NCI-H446 (cell line): ENCODE data around the gene PEX1.
"Not testable (repeated sequence)": the region's sequence is repeated elsewhere in the genome, so short reads cannot be mapped to it uniquely, and the experiment has no call there.

Experiments
- DNase-seq, 2 experiments: peaks; one replicate each; lab custom pipeline; 2025; lab: John Stamatoyannopoulos, UW

The PEX1 gene

GRCh38 chr7:92528188-92528957, at the start of gene PEX1, which contains the start of gene RBM48:
PEX1 (minus strand) TSS chr7:92528520; CDS start chr7:92528435, 85 bp downstream.
RBM48 (plus strand) TSS chr7:92528795; CDS start chr7:92528814, 19 bp downstream.
- DNase-seq: peak; percentile 90 to 98

- no peak for DNase-seq
These were observed 48.0 kb upstream of the PEX1 start for GRCh38 chr7:92576296-92576695.

GRCh38 chr7:92569137-92569536, 40.8 kb upstream of the PEX1 start:
- DNase-seq: no peak

GRCh38 chr7:92567460-92567859, 39.1 kb upstream of the PEX1 start:
- no peak for DNase-seq

GRCh38 chr7:92563345-92563744, 35.0 kb upstream of the PEX1 start:
- DNase-seq: no peak

GRCh38 chr7:92560602-92561001, 32.3 kb upstream of the PEX1 start:
- no peak for DNase-seq

- DNase-seq: no peak
These were observed 29.6 kb upstream of the PEX1 start for GRCh38 chr7:92557808-92558362.

GRCh38 chr7:92557249-92557648, 28.9 kb upstream of the PEX1 start:
- DNase-seq: no peak

GRCh38 chr7:92550194-92550593, 21.9 kb upstream of the PEX1 start:
- no peak for DNase-seq

GRCh38 chr7:92547579-92547978, 19.3 kb upstream of the PEX1 start:
- DNase-seq: no peak

GRCh38 chr7:92546856-92547497, 18.7 kb upstream of the PEX1 start:
- DNase-seq: no peak

GRCh38 chr7:92545116-92545515, 16.8 kb upstream of the PEX1 start:
- DNase-seq: not testable (repeated sequence)

GRCh38 chr7:92543542-92543941, 15.2 kb upstream of the PEX1 start:
- not testable (repeated sequence) for DNase-seq

GRCh38 chr7:92534572-92534971, 6.3 kb upstream of the PEX1 start:
- no peak for DNase-seq

- DNase-seq: no peak
These were observed 591 bp upstream of the PEX1 start for GRCh38 chr7:92528958-92529264.

- DNase-seq: peak in 1 of 2 experiments; percentile 31
These were observed 776 bp downstream of the PEX1 start for GRCh38 chr7:92527300-92528187.

GRCh38 chr7:92523110-92523509, 5.2 kb downstream of the PEX1 start:
- DNase-seq: no peak

GRCh38 chr7:92520024-92520423, 8.3 kb downstream of the PEX1 start:
- DNase-seq: no peak

GRCh38 chr7:92517631-92518030, 10.7 kb downstream of the PEX1 start:
- no peak for DNase-seq

- DNase-seq: no peak
These were observed 15.0 kb downstream of the PEX1 start for GRCh38 chr7:92513167-92513902.

GRCh38 chr7:92508946-92509345, 19.4 kb downstream of the PEX1 start:
- no peak for DNase-seq

- DNase-seq: no peak
These were observed 22.0 kb downstream of the PEX1 start for GRCh38 chr7:92506363-92506762.
